Endodermal cell (in vitro differentiated cells): Measurements from ENCODE around the gene SMIM10L1. TPM values are rescaled to one million over a fixed set of nuclear protein-coding genes. Genes with fewer than 3 reads are reported as not detected.
A peak's percentile ranks its signal among the peaks of the same experiment; 100 is the strongest.

Experiments
- DNase-seq: peaks from one replicate; pipeline ENCODE4 v3.0.0-alpha.2; 2017
- H3K27ac ChIP-seq: 2 replicates; pipeline ENCODE4 v1.5.1; 2013; ENCODE audit warnings: mild to moderate bottlenecking, low read depth, low read length, moderate library complexity
- H3K27me3 ChIP-seq: 2 replicates; pipeline ENCODE4 v1.6.1; 2013; ENCODE audit warnings: mild to moderate bottlenecking, low read length, moderate library complexity; ENCODE audit not compliant: insufficient read depth, control insufficient read depth, poor library complexity, severe bottlenecking
- H3K36me3 ChIP-seq: 2 replicates; pipeline ENCODE4 v1.7.0; 2013; ENCODE audit warnings: mild to moderate bottlenecking, low read length, moderate library complexity; ENCODE audit not compliant: control insufficient read depth, insufficient read depth
- H3K4me1 ChIP-seq: one replicate; pipeline ENCODE4 v1.7.0; 2013; ENCODE audit warnings: low read length; ENCODE audit not compliant: control insufficient read depth, insufficient read depth
- H3K4me3 ChIP-seq: 2 replicates; pipeline ENCODE4 v1.5.1; 2013; ENCODE audit warnings: mild to moderate bottlenecking, low read length, moderate library complexity
- H3K9ac ChIP-seq: 2 replicates; pipeline ENCODE4 v1.6.1; 2013; ENCODE audit warnings: mild to moderate bottlenecking, low read length, moderate library complexity; ENCODE audit not compliant: poor library complexity, severe bottlenecking; ENCODE audit errors: extremely low read depth
- H3K9me3 ChIP-seq: 2 replicates; pipeline ENCODE4 v1.6.1; 2013; ENCODE audit warnings: mild to moderate bottlenecking, low read length, moderate library complexity; ENCODE audit not compliant: control insufficient read depth
- H3K27ac Mint-ChIP-seq: 2 replicates; pipeline ENCODE4 v1.8.0; 2020; ENCODE audit warnings: mixed read lengths
- H3K27me3 Mint-ChIP-seq: 2 replicates; pipeline ENCODE4 v1.8.0; 2021; ENCODE audit warnings: mild to moderate bottlenecking, mixed read lengths; ENCODE audit not compliant: insufficient read depth
- H3K36me3 Mint-ChIP-seq: 2 replicates; pipeline ENCODE4 v1.8.0; 2020; ENCODE audit warnings: low read depth, mixed read lengths
- H3K4me1 Mint-ChIP-seq: 2 replicates; pipeline ENCODE4 v1.8.0; 2020; ENCODE audit warnings: mixed read lengths
- H3K4me3 Mint-ChIP-seq: 2 replicates; pipeline ENCODE4 v1.8.0; 2020; ENCODE audit warnings: mild to moderate bottlenecking, moderate library complexity, mixed read lengths
- H3K9me3 Mint-ChIP-seq: 2 replicates; pipeline ENCODE4 v1.8.0; 2020; ENCODE audit warnings: mild to moderate bottlenecking, mixed read lengths
- whole genome bisulfite sequencing, 2 experiments: methylation state at CpG; one replicate each; pipeline versions ENCODE4 v1.1.5 to v1.1.7; 2013; ENCODE audit warnings: missing lambda C conversion rate in 2 of 2, mixed read lengths in 1 of 2; ENCODE audit not compliant: insufficient coverage in 1 of 2, insufficient read length in 1 of 2; 5-methylcytosine and 5-hydroxymethylcytosine counted together
- total RNA-seq, 2 donors: library from RNA; stranded (reverse); fragmentation: NEBNext Ultra II Directional in 1 of 2; extraction: Animal tissue kit (Norgen Biotek cat#: 25700) in 1 of 2; gene quantifications; 2 replicates in 1 of 2; 3 replicates in 1 of 2; pipeline ENCODE4 v1.2.1, GENCODE V29; 2021
- TF ChIP-seq, protein P1 (sequence below): fragments of 200-600 bp; sonication (generic); conservative IDR thresholded peaks from 2 replicates; pipeline ENCODE4 v1.5.0; 2021; ENCODE audit warnings: antibody characterized with exemption, mild to moderate bottlenecking

The SMIM10L1 gene
- total RNA-seq, 2 donors from 2014 or later, result 12.9 to 31.5 TPM

DNA sequence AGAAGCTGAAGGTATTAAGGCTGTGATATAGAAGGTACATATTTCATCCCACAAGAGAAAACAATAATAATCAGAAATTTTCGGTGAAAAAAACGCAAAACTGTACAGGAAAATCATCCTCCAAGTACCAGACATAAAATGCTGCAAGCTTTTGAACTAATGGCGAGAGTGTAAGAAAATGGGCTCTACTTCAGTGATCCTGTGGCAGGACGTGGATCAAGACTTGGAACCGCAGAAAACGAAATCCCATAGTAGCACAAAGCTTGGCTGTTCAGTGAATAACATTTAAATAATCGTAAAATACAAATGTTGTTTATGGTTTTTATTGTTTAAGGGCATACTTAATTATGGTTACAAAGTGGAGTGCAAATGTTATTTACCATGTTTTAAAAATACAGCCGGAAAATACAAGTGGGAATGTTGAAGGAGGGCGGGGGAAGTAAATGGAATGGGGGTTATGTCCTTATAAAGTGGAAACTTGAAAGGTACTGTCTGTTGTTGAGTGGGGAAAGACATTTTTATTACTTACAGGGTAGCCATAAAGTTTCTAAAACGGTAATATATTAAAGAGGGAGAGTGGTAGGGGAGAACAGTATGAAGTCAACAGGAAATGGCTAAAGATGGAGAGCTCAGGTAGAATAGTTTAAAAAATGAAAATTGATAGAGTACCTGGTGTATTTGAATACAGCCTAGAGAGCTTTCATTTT lies 1.1 kb downstream of the SMIM10L1 start:
- H3K9me3 ChIP-seq, result no peaks in the 10 kb centered on the region
- H3K36me3 ChIP-seq, result peaks cover 20% of the 10 kb centered on the region
- H3K4me3 ChIP-seq, result peak overlapping the region; percentile 100
- Mint-ChIP-seq H3K27me3 (no peaks in the 10 kb centered on the region), H3K4me3 (peak overlapping the region; percentile 94), H3K36me3 (peaks cover 35% of the 10 kb centered on the region), H3K9me3 (no peaks in the 10 kb centered on the region), H3K4me1 (peaks cover 39% of the 10 kb centered on the region), H3K27ac (peak overlapping the region; percentile 100)
- no peaks in the 10 kb centered on the region for H3K27me3 ChIP-seq
- TF ChIP-seq, protein P1, sequence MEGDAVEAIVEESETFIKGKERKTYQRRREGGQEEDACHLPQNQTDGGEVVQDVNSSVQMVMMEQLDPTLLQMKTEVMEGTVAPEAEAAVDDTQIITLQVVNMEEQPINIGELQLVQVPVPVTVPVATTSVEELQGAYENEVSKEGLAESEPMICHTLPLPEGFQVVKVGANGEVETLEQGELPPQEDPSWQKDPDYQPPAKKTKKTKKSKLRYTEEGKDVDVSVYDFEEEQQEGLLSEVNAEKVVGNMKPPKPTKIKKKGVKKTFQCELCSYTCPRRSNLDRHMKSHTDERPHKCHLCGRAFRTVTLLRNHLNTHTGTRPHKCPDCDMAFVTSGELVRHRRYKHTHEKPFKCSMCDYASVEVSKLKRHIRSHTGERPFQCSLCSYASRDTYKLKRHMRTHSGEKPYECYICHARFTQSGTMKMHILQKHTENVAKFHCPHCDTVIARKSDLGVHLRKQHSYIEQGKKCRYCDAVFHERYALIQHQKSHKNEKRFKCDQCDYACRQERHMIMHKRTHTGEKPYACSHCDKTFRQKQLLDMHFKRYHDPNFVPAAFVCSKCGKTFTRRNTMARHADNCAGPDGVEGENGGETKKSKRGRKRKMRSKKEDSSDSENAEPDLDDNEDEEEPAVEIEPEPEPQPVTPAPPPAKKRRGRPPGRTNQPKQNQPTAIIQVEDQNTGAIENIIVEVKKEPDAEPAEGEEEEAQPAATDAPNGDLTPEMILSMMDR, result no peak
- peak overlapping the region; percentile 98 for H3K9ac ChIP-seq
- 2 to 4% methylated on average over 7 to 10 of the region's 10 CpGs for WGBS, 2 experiments
- H3K27ac ChIP-seq, result peak overlapping the region; percentile 93
- peaks cover 9% of the 10 kb centered on the region for H3K4me1 ChIP-seq
- no peak for DNase-seq

DNA sequence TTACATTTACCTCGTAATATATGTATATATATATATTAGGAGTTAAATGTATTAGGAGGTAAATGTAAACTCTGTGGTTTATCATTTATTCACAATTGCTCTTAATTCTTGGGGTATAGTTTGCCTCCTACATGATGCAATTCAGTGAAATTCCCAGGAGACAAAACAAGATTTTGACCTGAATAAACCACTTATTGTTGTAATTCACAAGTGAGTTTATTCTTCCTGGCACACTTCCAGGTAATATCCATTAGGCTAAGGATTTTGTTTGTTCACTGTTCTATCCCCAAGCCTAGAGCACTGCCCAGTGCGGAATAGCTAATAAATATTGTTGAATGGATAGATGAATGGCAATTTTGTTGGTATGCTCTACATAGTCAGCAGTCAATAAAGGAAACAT lies 3.0 kb downstream of the SMIM10L1 start:
- Histone ChIP-seq H3K9me3 (no peaks in the 10 kb centered on the region), H3K27me3 (no peaks in the 10 kb centered on the region), H3K4me1 (peaks cover 3% of the 10 kb centered on the region), H3K27ac (no peak overlapping the region), H3K36me3 (peaks cover 13% of the 10 kb centered on the region), H3K9ac (no peak overlapping the region), H3K4me3 (no peak overlapping the region)
- no peak for DNase-seq
- Mint-ChIP-seq H3K9me3 (no peaks in the 10 kb centered on the region), H3K27ac (no peak overlapping the region), H3K36me3 (peaks cover 20% of the 10 kb centered on the region), H3K27me3 (no peaks in the 10 kb centered on the region), H3K4me3 (no peak overlapping the region), H3K4me1 (peaks cover 30% of the 10 kb centered on the region)
- WGBS, 2 experiments, result 100% methylated on average over 1 of the region's 2 CpGs
- TF ChIP-seq, protein P1, result no peak

DNA sequence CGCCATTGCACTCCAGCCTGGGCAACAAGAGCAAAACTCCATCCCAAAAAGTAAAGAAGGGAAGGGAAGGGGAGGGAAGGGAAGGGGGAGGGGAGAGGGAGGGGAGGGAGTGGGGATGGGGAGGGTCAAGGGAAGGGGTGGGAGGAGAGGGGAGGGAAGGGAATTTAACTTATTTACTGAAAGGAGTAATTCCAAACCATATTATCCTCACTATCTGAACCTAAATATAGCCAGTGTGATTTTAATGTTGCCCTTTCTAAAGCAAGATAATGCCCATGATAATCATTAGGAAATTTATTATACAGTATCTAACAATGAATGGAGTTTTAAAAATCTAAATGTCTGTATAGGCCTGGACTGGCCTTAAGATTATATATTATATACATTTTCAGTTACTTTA lies 7.3 kb downstream of the SMIM10L1 start:
- H3K4me3 ChIP-seq, result no peak overlapping the region
- Mint-ChIP-seq H3K36me3 (peaks cover 5% of the 10 kb centered on the region), H3K9me3 (no peaks in the 10 kb centered on the region), H3K27me3 (no peaks in the 10 kb centered on the region), H3K27ac (no peak overlapping the region), H3K4me1 (peaks cover 3% of the 10 kb centered on the region), H3K4me3 (no peak overlapping the region)
- H3K27ac ChIP-seq, result no peak overlapping the region
- no peaks in the 10 kb centered on the region for H3K9me3 ChIP-seq
- H3K27me3 ChIP-seq, result no peaks in the 10 kb centered on the region
- H3K4me1 ChIP-seq, result no peaks in the 10 kb centered on the region
- 100% methylated on average over 1 of the region's 1 CpG; no CpG with 5 or more reads in 1 of the 2 experiments for WGBS, 2 experiments
- DNase-seq, result no peak
- TF ChIP-seq, protein P1, result no peak
- H3K36me3 ChIP-seq, result peaks cover 5% of the 10 kb centered on the region
- H3K9ac ChIP-seq, result no peak overlapping the region
